GM12878 (cell line): ENCODE results near the gene OPCML. TPM values are rescaled to one million over a fixed set of nuclear protein-coding genes. Genes with fewer than 3 reads are reported as not detected.

ENCODE experiments used
- ATAC-seq: fragments of 200-7000 bp; cut with Tn5 transposase; 3 replicates; pipeline ENCODE4 v1.9.1; 2020; ENCODE audit warnings: mild to moderate bottlenecking, moderate library complexity
- BruUV-seq: library from RNA; stranded (reverse); fragments of 400-500 nt; replicated peaks from 2 replicates; lab custom pipeline; 2021; lab: Mats Ljungman, UMichigan
- CTCF ChIA-PET: fragments of 300-600 bp; sonication (Branson Sonifier 250); formaldehyde crosslinking; extraction: SDS; loops from one replicate; lab custom pipeline; 2021; ENCODE audit warnings: inconsistent platforms; lab: Yijun Ruan, JAX
- POLR2A ChIA-PET: fragments of 350-600 bp; formaldehyde crosslinking; extraction: SDS; loops from one replicate; lab custom pipeline; 2021; ENCODE audit warnings: inconsistent platforms; lab: Charles Lee
- RAD21 ChIA-PET: fragments of 300-600 bp; sonication (Branson Sonifier 250); formaldehyde crosslinking; loops from one replicate; lab custom pipeline; 2023; ENCODE audit warnings: antibody characterized with exemption; ENCODE audit not compliant: unreplicated experiment; lab: Charles Lee
- SMC1A ChIA-PET: fragments of 300-600 bp; sonication (Branson Sonifier 250); formaldehyde crosslinking; loops from one replicate; lab custom pipeline; 2023; ENCODE audit not compliant: unreplicated experiment, uncharacterized antibody; lab: Charles Lee
- DNase-seq: peaks from one replicate; pipeline ENCODE4 v3.0.0-alpha.2; 2011; ENCODE audit warnings: low read depth, low spot score
- FAIRE-seq: peaks from 3 replicates; lab custom pipeline; 2011; peaks lifted over from hg19 to GRCh38; lab: Jason Lieb, UNC
- H2AFZ ChIP-seq: 2 replicates; pipeline ENCODE4 v1.6.0; 2011; ENCODE audit warnings: low read depth, low read length, control low read depth; ENCODE audit not compliant: control insufficient read depth
- H3K27ac ChIP-seq: 2 replicates; pipeline ENCODE4 v1.5.1; 2011; ENCODE audit warnings: control low read depth; ENCODE audit not compliant: control insufficient read depth, insufficient read depth
- H3K27me3 ChIP-seq, 2 experiments: replicated peaks in 1 of 2; 2 replicates each; pipeline versions ENCODE4 v1.6.0 to v1.6.1; 2011; ENCODE audit warnings: low read length in 1 of 2; ENCODE audit not compliant: control insufficient read depth in 2 of 2, insufficient read depth in 2 of 2
- H3K36me3 ChIP-seq, 2 experiments: 2 replicates each; pipeline ENCODE4 v1.5.1; 2011; ENCODE audit warnings: low read length in 1 of 2; ENCODE audit not compliant: control insufficient read depth in 2 of 2, insufficient read depth in 2 of 2
- H3K4me1 ChIP-seq: 2 replicates; pipeline ENCODE4 v1.6.1; 2011; ENCODE audit warnings: mild to moderate bottlenecking, low read length, moderate library complexity, mixed read lengths; ENCODE audit not compliant: control insufficient read depth, insufficient read depth
- H3K4me2 ChIP-seq: 2 replicates; pipeline ENCODE4 v1.6.0; 2011; ENCODE audit warnings: control low read depth; ENCODE audit not compliant: control insufficient read depth, insufficient read depth
- H3K4me3 ChIP-seq: fragments of 200-600 bp; sonication (generic); 2 replicates; pipeline ENCODE4 v1.5.1; 2016
- H3K79me2 ChIP-seq: 2 replicates; pipeline ENCODE4 v1.6.0; 2011; ENCODE audit warnings: low read length; ENCODE audit not compliant: control insufficient read depth, insufficient read depth
- H3K9ac ChIP-seq: 2 replicates; pipeline ENCODE4 v1.8.0; 2011; ENCODE audit warnings: low read length, control low read depth, mixed read lengths; ENCODE audit not compliant: control insufficient read depth, insufficient read depth
- H3K9me3 ChIP-seq: replicated peaks from 3 replicates; pipeline ENCODE4 v1.5.1; 2011; ENCODE audit warnings: mild to moderate bottlenecking, low read length; ENCODE audit not compliant: control insufficient read depth, insufficient read depth
- H4K20me1 ChIP-seq: 2 replicates; pipeline ENCODE4 v1.6.0; 2011; ENCODE audit not compliant: control insufficient read depth, insufficient read depth
- BACH1 ChIP-seq: fragments of 450-650 bp; IDR thresholded peaks from 2 replicates; pipeline ENCODE4 v1.6.1; 2017; ENCODE audit warnings: mild to moderate bottlenecking, borderline replicate concordance
- BCLAF1 ChIP-seq: fragments of 450-650 bp; IDR thresholded peaks from 2 replicates; pipeline ENCODE4 v1.6.1; 2017; ENCODE audit warnings: antibody characterized with exemption, mild to moderate bottlenecking, moderate library complexity
- HDAC6 ChIP-seq: fragments of 200-600 bp; sonication (generic); IDR thresholded peaks from one replicate; pipeline ENCODE4 v1.8.0; 2017; ENCODE audit warnings: antibody characterized with exemption; ENCODE audit not compliant: unreplicated experiment
- HDGF ChIP-seq: fragments of 450-650 bp; IDR thresholded peaks from 2 replicates; pipeline ENCODE4 v1.6.1; 2016; ENCODE audit warnings: antibody characterized with exemption
- MEF2A ChIP-seq: IDR thresholded peaks from 2 replicates; pipeline ENCODE4 v1.6.1; 2011; ENCODE audit warnings: low read depth, mild to moderate bottlenecking, low read length, moderate library complexity; ENCODE audit not compliant: insufficient read depth
- NFYA ChIP-seq: IDR thresholded peaks from 2 replicates; pipeline ENCODE4 v1.6.1; 2011; ENCODE audit warnings: low read depth, mild to moderate bottlenecking, low read length, improper control_type of control experiment, borderline replicate concordance
- STAT1 ChIP-seq: fragments of 450-650 bp; conservative IDR thresholded peaks from 2 replicates; pipeline ENCODE4 v1.6.1; 2014; ENCODE audit warnings: antibody characterized with exemption, mild to moderate bottlenecking
- WGBS: methylation state at CpG from one replicate; pipeline ENCODE4 v1.1.6; 2016; ENCODE audit warnings: low lambda C conversion rate; ENCODE audit not compliant: insufficient replicate concordance, insufficient coverage; ENCODE audit errors: missing lambda C conversion rate; 5-methylcytosine and 5-hydroxymethylcytosine counted together
- in situ Hi-C: fragments of 300-500 bp; cut with MboI; formaldehyde crosslinking; loops from 9 replicates; pipeline ENCODE4 v1.14.3; 2018; ENCODE audit warnings: mixed read lengths
- intact Hi-C: fragments of 100-400 bp; cut with micrococcal nuclease; formaldehyde crosslinking; loops from one replicate; pipeline ENCODE4 v1.14.2; 2022; ENCODE audit not compliant: unreplicated experiment
- polyA plus RNA-seq, 11 experiments: library from polyadenylated mRNA; depleted of rRNA in 4 of 11; unstranded in 6 of 11; stranded (reverse) in 5 of 11; fragments of >200 nt; fragmentation: Nextera tagmentation in 4 of 11; fragmentation: Illumina TruSeq in 1 of 11; extraction: Ambion mirVana in 4 of 11; extraction: Trizol in 1 of 11; gene quantifications; 1 replicate in 1 of 11; 2 replicates in 10 of 11; pipeline versions ENCODE4 v1.2.1 to v1.2.3, GENCODE V29; 2011 to 2016; ENCODE audit warnings: inconsistent platforms in 2 of 11, missing spikeins in 2 of 11, low read depth in 1 of 11
- total RNA-seq, 4 experiments: library from RNA; depleted of rRNA in 3 of 4; stranded (reverse); fragments of >200 nt in 3 of 4; fragmentation: Illumina TruSeq in 1 of 4; extraction: Trizol in 1 of 4; gene quantifications; 2 replicates each; pipeline versions ENCODE4 v1.2.1 to v1.2.3, GENCODE V29; 2013 to 2021

OPCML gene
- total and polyA plus RNA-seq, 10 of the 15 experiments (the other 5 are each of a cell fraction or from before 2014, with no cell fraction given) = 0.84 TPM; not detected in 9

GRCh38 chr11:132587716-132588115, 944.6 kb downstream of the OPCML start:
- Histone ChIP-seq H3K4me1 (no peaks in the 10 kb centered on the region), H3K9me3 (no peaks in the 10 kb centered on the region), H3K36me3 (no peaks in the 10 kb centered on the region), H4K20me1 (no peaks in the 10 kb centered on the region), H3K27me3 (no peaks in the 10 kb centered on the region; a peak in 1 of 4 replicates), H3K4me3 (no peak overlapping the region), H3K27ac (no peak overlapping the region), H3K9ac (no peak overlapping the region), H3K79me2 (no peaks in the 10 kb centered on the region), H3K4me2 (no peak overlapping the region), H2AFZ (no peak overlapping the region)
- no peak for DNase-seq
- ChIA-PET RAD21 (no interaction called here), CTCF (interaction anchor here (1.3 kb wide), 1 partner anchor 309 kb away, joined by 3 read pairs; no protein-coding TSS in a partner anchor), POLR2A (no interaction called here), SMC1A (interaction anchor here (1.0 kb wide), 1 partner anchor 8 kb away, joined by 3 read pairs; no protein-coding TSS in a partner anchor)
- intact Hi-C loops = no loop called here
- no peak for FAIRE-seq
- WGBS = 40% methylated on average over 2 of the region's 2 CpGs
- TF ChIP-seq HDGF (no peak), BACH1 (no peak), STAT1 (no peak), MEF2A (no peak), HDAC6 (no peak), NFYA (no peak), BCLAF1 (no peak)
- in situ Hi-C loops = no loop called here
- no peak for ATAC-seq
- no TSS peak for BruUV-seq
